ENCODE results near the gene STAT4.

The STAT4 gene

GRCh38 chr2:191018048-191018447 is 132.7 kb downstream of the STAT4 start:
- no peak for TF ChIP-seq CTCF (IDR thresholded peaks at IDR 0.05; ENCODE audit: low read depth, low read length, missing control alignments)
- no peak for DNase-seq (ENCODE audit: extremely low read depth, low read depth)

GRCh38 chr2:191015831-191016230 is 135.0 kb downstream of the STAT4 start:
- no peak for DNase-seq (ENCODE audit: extremely low read depth, low read depth)
- no peak for TF ChIP-seq CTCF (IDR thresholded peaks at IDR 0.05; ENCODE audit: low read depth, low read length, missing control alignments)
- no peak overlapping the region for H3K4me3 ChIP-seq (replicated peaks; ENCODE audit: low read depth, low read length)

More at GRCh38 chr2:191018048-191018447, 132.7 kb downstream of the STAT4 start:
- no peak overlapping the region for H3K4me3 ChIP-seq (replicated peaks; ENCODE audit: low read depth, low read length)

GRCh38 chr2:191015239-191015638 is 135.6 kb downstream of the STAT4 start:
- H3K4me3 ChIP-seq (replicated peaks; ENCODE audit: low read depth, low read length) = no peak overlapping the region
- TF ChIP-seq CTCF (IDR thresholded peaks at IDR 0.05; ENCODE audit: low read depth, low read length, missing control alignments) = no peak

GRCh38 chr2:191014653-191015020 is 136.2 kb downstream of the STAT4 start:
- no peak for TF ChIP-seq CTCF (IDR thresholded peaks at IDR 0.05; ENCODE audit: low read depth, low read length, missing control alignments)
- H3K4me3 ChIP-seq (replicated peaks; ENCODE audit: low read depth, low read length) = peak overlapping the region; percentile 68
- no peak for DNase-seq (ENCODE audit: extremely low read depth, low read depth)

More at GRCh38 chr2:191015239-191015638, 135.6 kb downstream of the STAT4 start:
- no peak for DNase-seq (ENCODE audit: extremely low read depth, low read depth)

GRCh38 chr2:191013932-191014652 is 136.7 kb downstream of the STAT4 start, which contains the start of gene STAT1:
TSS of gene STAT1 (minus strand) at chr2:191014171. CDS start at chr2:191010003, 4,168 bp downstream.
- TF ChIP-seq CTCF (IDR thresholded peaks at IDR 0.05; ENCODE audit: low read depth, low read length, missing control alignments) = no peak
- peak; percentile 62 for DNase-seq (ENCODE audit: extremely low read depth, low read depth)
- peak within 1 kb of the TSS; percentile 68 for H3K4me3 ChIP-seq (replicated peaks; ENCODE audit: low read depth, low read length)

- DNase-seq (ENCODE audit: extremely low read depth, low read depth) = no peak
- H3K4me3 ChIP-seq (replicated peaks; ENCODE audit: low read depth, low read length) = peak overlapping the region; percentile 68
- TF ChIP-seq CTCF (IDR thresholded peaks at IDR 0.05; ENCODE audit: low read depth, low read length, missing control alignments) = no peak
Measured at GRCh38 chr2:191013682-191013931, 137.2 kb downstream of the STAT4 start.

All from HFF-Myc (cell line).